ENCODE results near the gene ZBTB45. TPM values are rescaled to one million over a fixed set of nuclear protein-coding genes. Genes with fewer than 3 reads are reported as not detected.

The ZBTB45 gene
- polyA plus RNA-seq, 1 donor from 2014 or later: 6.8 TPM

DNA sequence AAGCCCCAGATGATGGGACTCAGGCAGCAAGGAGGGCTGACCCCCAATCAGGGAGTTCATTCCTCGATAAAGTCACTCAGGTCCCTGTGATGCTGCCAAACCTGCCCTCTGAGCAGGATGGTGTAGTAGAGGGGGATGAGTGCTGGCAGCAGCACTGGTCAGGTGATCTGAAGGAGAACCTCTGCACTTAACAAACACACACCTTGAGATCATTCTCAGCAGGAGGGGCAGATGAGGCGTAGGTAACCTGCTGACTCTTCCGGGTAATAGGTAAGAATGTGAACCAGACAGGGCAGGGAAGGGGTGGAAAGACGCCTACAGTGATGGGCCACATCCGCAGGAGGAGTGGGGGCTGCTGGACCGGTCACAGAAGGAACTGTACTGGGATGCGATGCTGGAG lies 40.3 kb downstream of the ZBTB45 start:
- TF ChIP-seq CTCF (IDR thresholded peaks at IDR 0.05; ENCODE audit: poor library complexity, severe bottlenecking): no peak
- no peak for TF ChIP-seq EZH2 (IDR thresholded peaks at IDR 0.05; ENCODE audit: borderline replicate concordance, insufficient read depth, low read length, poor library complexity, severe bottlenecking)
- TF ChIP-seq POLR2AphosphoS5 (IDR thresholded peaks at IDR 0.05): no peak
- no peak for TF ChIP-seq EP300 (conservative IDR thresholded peaks at IDR 0.05; ENCODE audit: poor library complexity, severe bottlenecking)
- TF ChIP-seq RAD21 (conservative IDR thresholded peaks at IDR 0.05): no peak
- TF ChIP-seq SMC3 (conservative IDR thresholded peaks at IDR 0.05; ENCODE audit: poor library complexity): no peak
- Histone ChIP-seq H3K27ac (ENCODE audit: low read length) (no peak overlapping the region), H3K36me3 (ENCODE audit: insufficient read depth, low read length) (no peaks in the 10 kb centered on the region)

GRCh38 chr19:58477871-58478270 lies 41.7 kb downstream of the ZBTB45 start:
- Histone ChIP-seq H3K9ac (ENCODE audit: low read length) (no peak overlapping the region), H4K20me1 (ENCODE audit: insufficient read depth) (no peaks in the 10 kb centered on the region), H3F3A (ENCODE audit: insufficient read depth, low read length, poor library complexity, severe bottlenecking) (no peaks in the 10 kb centered on the region), H3K79me2 (replicated peaks; ENCODE audit: insufficient read depth, low read length) (no peaks in the 10 kb centered on the region), H3K9me2 (ENCODE audit: insufficient read depth, low read length) (no peaks in the 10 kb centered on the region), H3K4me2 (ENCODE audit: low read length) (no peak overlapping the region), H3K4me3 (ENCODE audit: low read length) (no peak overlapping the region), H3K36me3 (ENCODE audit: insufficient read depth, low read length) (peaks cover 5% of the 10 kb centered on the region), H3K27ac (ENCODE audit: low read length) (no peak overlapping the region), H3K27me3 (ENCODE audit: insufficient read depth, low read depth, low read length) (no peaks in the 10 kb centered on the region), H3K9me3 (ENCODE audit: low read length) (no peaks in the 10 kb centered on the region), H2AFZ (ENCODE audit: low read depth, low read length) (no peak overlapping the region)
- TF ChIP-seq TAF1 (IDR thresholded peaks at IDR 0.05; ENCODE audit: low read depth) (no peak), CTCF (IDR thresholded peaks at IDR 0.05; ENCODE audit: poor library complexity, severe bottlenecking) (no peak), RAD21 (conservative IDR thresholded peaks at IDR 0.05) (no peak), EZH2 (IDR thresholded peaks at IDR 0.05; ENCODE audit: borderline replicate concordance, insufficient read depth, low read length, poor library complexity, severe bottlenecking) (no peak)

More for the DNA sequence above, 40.3 kb downstream of the ZBTB45 start:
- no peaks in the 10 kb centered on the region for H4K20me1 ChIP-seq (ENCODE audit: insufficient read depth)
- no peaks in the 10 kb centered on the region for H3F3A ChIP-seq (ENCODE audit: insufficient read depth, low read length, poor library complexity, severe bottlenecking)
- H3K9me2 ChIP-seq (ENCODE audit: insufficient read depth, low read length): no peaks in the 10 kb centered on the region
- H3K4me2 ChIP-seq (ENCODE audit: low read length): no peak overlapping the region
- H3K9ac ChIP-seq (ENCODE audit: low read length): no peak overlapping the region
- H2AFZ ChIP-seq (ENCODE audit: low read depth, low read length): no peak overlapping the region
- H3K9me3 ChIP-seq (ENCODE audit: low read length): no peaks in the 10 kb centered on the region
- no peaks in the 10 kb centered on the region for H3K27me3 ChIP-seq (ENCODE audit: insufficient read depth, low read depth, low read length)
- no peaks in the 10 kb centered on the region for H3K79me2 ChIP-seq (replicated peaks; ENCODE audit: insufficient read depth, low read length)
- H3K4me3 ChIP-seq (ENCODE audit: low read length): no peak overlapping the region

GRCh38 chr19:58477130-58477529 lies 42.5 kb downstream of the ZBTB45 start:
- Histone ChIP-seq H3K4me2 (ENCODE audit: low read length) (peak overlapping the region; percentile 89), H3F3A (ENCODE audit: insufficient read depth, low read length, poor library complexity, severe bottlenecking) (no peaks in the 10 kb centered on the region), H3K9ac (ENCODE audit: low read length) (peak overlapping the region; percentile 90), H3K27ac (ENCODE audit: low read length) (peak overlapping the region; percentile 89), H2AFZ (ENCODE audit: low read depth, low read length) (no peak overlapping the region), H3K36me3 (ENCODE audit: insufficient read depth, low read length) (peaks cover 5% of the 10 kb centered on the region), H3K4me3 (ENCODE audit: low read length) (peak overlapping the region; percentile 94), H3K9me2 (ENCODE audit: insufficient read depth, low read length) (no peaks in the 10 kb centered on the region), H3K9me3 (ENCODE audit: low read length) (no peaks in the 10 kb centered on the region), H3K27me3 (ENCODE audit: insufficient read depth, low read depth, low read length) (no peaks in the 10 kb centered on the region), H3K79me2 (replicated peaks; ENCODE audit: insufficient read depth, low read length) (no peaks in the 10 kb centered on the region), H4K20me1 (ENCODE audit: insufficient read depth) (no peaks in the 10 kb centered on the region)
- TF ChIP-seq RAD21 (conservative IDR thresholded peaks at IDR 0.05) (no peak), TAF1 (IDR thresholded peaks at IDR 0.05; ENCODE audit: low read depth) (no peak), MXI1 (conservative IDR thresholded peaks at IDR 0.05; ENCODE audit: poor library complexity, severe bottlenecking) (no peak)

Measured in neural cell (in vitro differentiated cells).